ENCODE measurements around the gene RNU6-1. TPM values are rescaled to one million over a fixed set of nuclear protein-coding genes. Genes with fewer than 3 reads are reported as not detected.

Gene RNU6-1
- total RNA-seq, 1 experiment from 2014 or later: not detected

- H3K27ac ChIP-seq (ENCODE audit: low read depth, low read length): no peak overlapping the region
- no peaks in the 10 kb centered on the region for H3K9me2 ChIP-seq (ENCODE audit: insufficient read depth)
- TF ChIP-seq TCF7L2 (IDR thresholded peaks at IDR 0.05; ENCODE audit: borderline replicate concordance, extremely low read depth, insufficient read depth, insufficient read length) (no peak), SP1 (IDR thresholded peaks at IDR 0.05; ENCODE audit: low read depth) (no peak), YY1 (IDR thresholded peaks at IDR 0.05; ENCODE audit: extremely low read depth, insufficient replicate concordance, low read depth, low read length) (no peak), EGR1 (IDR thresholded peaks at IDR 0.05; ENCODE audit: low read depth) (no peak), SIN3A (IDR thresholded peaks at IDR 0.05; ENCODE audit: low read depth) (no peak), CBX3 (IDR thresholded peaks at IDR 0.05; ENCODE audit: low read depth) (no peak), ZFX (IDR thresholded peaks at IDR 0.05) (no peak), RAD21 (IDR thresholded peaks at IDR 0.05; ENCODE audit: low read depth) (no peak), EZH2 (IDR thresholded peaks at IDR 0.05) (no peak), SRF (IDR thresholded peaks at IDR 0.05; ENCODE audit: low read depth) (no peak), CEBPB (IDR thresholded peaks at IDR 0.05; ENCODE audit: low read depth) (no peak)
- TF ChIP-seq, protein P1, sequence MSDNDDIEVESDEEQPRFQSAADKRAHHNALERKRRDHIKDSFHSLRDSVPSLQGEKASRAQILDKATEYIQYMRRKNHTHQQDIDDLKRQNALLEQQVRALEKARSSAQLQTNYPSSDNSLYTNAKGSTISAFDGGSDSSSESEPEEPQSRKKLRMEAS (IDR thresholded peaks at IDR 0.05): no peak
- TF ChIP-seq, protein P2, sequence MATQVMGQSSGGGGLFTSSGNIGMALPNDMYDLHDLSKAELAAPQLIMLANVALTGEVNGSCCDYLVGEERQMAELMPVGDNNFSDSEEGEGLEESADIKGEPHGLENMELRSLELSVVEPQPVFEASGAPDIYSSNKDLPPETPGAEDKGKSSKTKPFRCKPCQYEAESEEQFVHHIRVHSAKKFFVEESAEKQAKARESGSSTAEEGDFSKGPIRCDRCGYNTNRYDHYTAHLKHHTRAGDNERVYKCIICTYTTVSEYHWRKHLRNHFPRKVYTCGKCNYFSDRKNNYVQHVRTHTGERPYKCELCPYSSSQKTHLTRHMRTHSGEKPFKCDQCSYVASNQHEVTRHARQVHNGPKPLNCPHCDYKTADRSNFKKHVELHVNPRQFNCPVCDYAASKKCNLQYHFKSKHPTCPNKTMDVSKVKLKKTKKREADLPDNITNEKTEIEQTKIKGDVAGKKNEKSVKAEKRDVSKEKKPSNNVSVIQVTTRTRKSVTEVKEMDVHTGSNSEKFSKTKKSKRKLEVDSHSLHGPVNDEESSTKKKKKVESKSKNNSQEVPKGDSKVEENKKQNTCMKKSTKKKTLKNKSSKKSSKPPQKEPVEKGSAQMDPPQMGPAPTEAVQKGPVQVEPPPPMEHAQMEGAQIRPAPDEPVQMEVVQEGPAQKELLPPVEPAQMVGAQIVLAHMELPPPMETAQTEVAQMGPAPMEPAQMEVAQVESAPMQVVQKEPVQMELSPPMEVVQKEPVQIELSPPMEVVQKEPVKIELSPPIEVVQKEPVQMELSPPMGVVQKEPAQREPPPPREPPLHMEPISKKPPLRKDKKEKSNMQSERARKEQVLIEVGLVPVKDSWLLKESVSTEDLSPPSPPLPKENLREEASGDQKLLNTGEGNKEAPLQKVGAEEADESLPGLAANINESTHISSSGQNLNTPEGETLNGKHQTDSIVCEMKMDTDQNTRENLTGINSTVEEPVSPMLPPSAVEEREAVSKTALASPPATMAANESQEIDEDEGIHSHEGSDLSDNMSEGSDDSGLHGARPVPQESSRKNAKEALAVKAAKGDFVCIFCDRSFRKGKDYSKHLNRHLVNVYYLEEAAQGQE (IDR thresholded peaks at IDR 0.05; ENCODE audit: low read depth): no peak
- no peaks in the 10 kb centered on the region for H3K27me3 ChIP-seq (ENCODE audit: insufficient read depth, low read length)
- no peaks in the 10 kb centered on the region for H3K79me2 ChIP-seq (ENCODE audit: insufficient read depth, low read length)
- H2AFZ ChIP-seq (ENCODE audit: low read depth, low read length, poor library complexity, severe bottlenecking): no peak overlapping the region
- POLR2A ChIA-PET: no interaction called here
- CTCF ChIA-PET: no interaction called here
- no TSS peak for BruUV-seq (replicated peaks)
- intact Hi-C loops (cut with micrococcal nuclease): no loop called here
- RAD21 ChIA-PET (ENCODE audit: low non-redundant PET in 1 of 2, low total read pairs in 2 of 2, uncharacterized antibody in 2 of 2, unreplicated experiment in 2 of 2): no interaction called here
- no peaks in the 10 kb centered on the region for H3K4me1 ChIP-seq (ENCODE audit: control insufficient read depth in 1 of 2, insufficient read depth in 2 of 2, low read length in 2 of 2)
- ATAC-seq (no peak), DNase-seq (ENCODE audit: low read depth, low spot score) (no peak)
- no peaks in the 10 kb centered on the region for H3K36me3 ChIP-seq (ENCODE audit: control insufficient read depth in 1 of 2, insufficient read depth in 2 of 2, low read length in 2 of 2)
- no peak overlapping the region for H3K9ac ChIP-seq (ENCODE audit: low read length)
- H3K4me2 ChIP-seq (ENCODE audit: low read length): no peak overlapping the region
- no peaks in the 10 kb centered on the region for H4K20me1 ChIP-seq (ENCODE audit: insufficient read depth)
- H3K4me3 ChIP-seq (replicated peaks in 1 of 2; ENCODE audit: low read depth in 1 of 2, low read length in 2 of 2): no peak overlapping the region
- 0 out of 4 replicates have a peak, but pooled peaks cover 0 to 5% of the 10 kb centered on the region in 2 experiments for H3K9me3 ChIP-seq (ENCODE audit: control insufficient read depth in 1 of 2, insufficient read depth in 1 of 2, low read depth in 1 of 2, low read length in 2 of 2)
These were observed 49.1 kb downstream of the RNU6-1 start for GRCh38 chr15:67790610-67791319.

Other genes starting within 250 kb of the RNU6-1 start
- gene SKOR1, start 14.5 kb downstream of the RNU6-1 start, total RNA-seq (2021; ENCODE audit: unreplicated experiment): 0.81 TPM
- 25.9 TPM for gene PIAS1, start 214.3 kb upstream of the RNU6-1 start, total RNA-seq (2021; ENCODE audit: unreplicated experiment)

Data from HCT116 (cell line).